HG02759 (cell line): ENCODE measurements around the gene NAPA.
A peak's percentile ranks its signal among the peaks of the same experiment; 100 is the strongest.

Experiments
- ATAC-seq: cut with Tn5 transposase; IDR thresholded peaks from one replicate; pipeline ENCODE4 v1.9.1; 2021; ENCODE audit warnings: mild to moderate bottlenecking, moderate library complexity; ENCODE audit not compliant: unreplicated experiment

NAPA gene

DNA sequence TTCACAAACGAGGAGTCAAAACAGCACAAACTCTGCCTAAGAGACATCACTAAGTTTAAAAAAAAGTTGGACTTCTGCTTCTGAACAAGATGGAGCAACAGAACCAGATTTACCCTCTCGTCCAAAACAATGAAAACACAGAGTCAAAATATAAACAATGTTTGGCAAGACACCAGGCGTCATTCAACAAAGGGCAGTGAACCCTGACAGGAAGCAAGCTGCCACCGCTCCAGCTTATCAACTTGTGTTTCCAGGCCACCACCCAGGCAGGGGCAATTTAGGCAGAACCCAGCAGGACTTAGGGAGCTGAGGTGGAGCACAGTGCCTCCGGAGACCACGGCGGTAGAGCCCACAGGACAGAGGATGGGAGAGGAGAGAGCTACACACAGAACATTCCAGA is 8.6 kb upstream of the NAPA start:
- no peak for ATAC-seq

DNA sequence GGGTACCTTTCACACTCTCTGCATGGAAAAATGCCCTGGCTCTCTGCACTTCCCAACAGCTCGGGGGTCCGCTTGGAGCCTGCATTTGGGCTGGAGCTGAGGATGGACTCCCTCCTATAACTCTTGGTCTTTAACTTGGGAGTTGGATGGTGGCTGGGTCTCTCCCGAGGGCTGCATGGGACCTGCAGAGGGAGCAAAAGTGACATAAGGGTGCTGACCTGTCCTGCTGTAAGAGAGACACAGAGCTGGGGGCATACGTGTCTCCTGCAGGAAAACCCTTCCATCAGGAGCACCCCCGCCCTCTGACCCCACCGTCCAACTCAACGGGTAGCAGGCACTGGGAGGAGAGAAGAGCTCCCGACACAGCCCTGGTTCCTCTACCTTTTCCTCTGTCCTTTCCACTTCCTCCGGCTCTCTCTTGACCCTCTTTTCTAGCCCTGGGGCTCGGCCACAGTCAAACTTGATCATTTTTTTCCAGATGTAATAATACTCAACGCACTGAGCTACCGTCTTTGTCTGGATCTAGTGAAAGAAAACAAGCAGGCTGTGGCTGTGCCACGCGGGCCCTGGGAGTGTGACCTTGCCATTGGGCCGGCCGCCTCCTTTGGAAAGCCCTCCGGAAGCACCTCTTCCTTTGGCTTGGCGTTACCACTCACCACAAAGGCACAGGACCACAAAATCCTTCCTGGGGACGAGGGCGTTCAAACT is 6.8 kb upstream of the NAPA start:
- ATAC-seq: no peak

- no peak for ATAC-seq
Measured at GRCh38 chr19:47520839-47521238, 6.0 kb upstream of the NAPA start.

DNA sequence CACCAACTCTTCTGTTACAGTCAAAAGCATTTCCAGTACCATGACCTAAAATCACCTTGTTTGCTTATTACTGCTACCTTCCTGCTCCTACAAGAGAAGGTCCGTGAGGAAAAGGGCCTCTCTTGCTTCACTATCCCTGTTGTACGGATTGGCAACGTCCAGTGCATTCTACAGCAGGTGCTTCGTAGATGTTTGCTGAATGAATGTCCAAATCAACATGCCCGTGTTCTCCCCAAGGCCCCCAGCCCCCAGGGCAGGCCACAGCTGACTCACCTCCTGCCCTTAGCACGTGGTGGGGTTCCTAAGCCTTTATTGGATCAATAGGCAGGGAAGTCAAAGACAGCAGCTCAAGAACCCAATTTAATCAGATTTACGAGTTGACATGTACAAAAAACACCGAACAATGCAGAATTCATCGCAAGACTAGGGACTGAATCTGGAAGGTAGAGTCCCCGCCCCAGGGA is 5.5 kb upstream of the NAPA start:
- no peak for ATAC-seq

DNA sequence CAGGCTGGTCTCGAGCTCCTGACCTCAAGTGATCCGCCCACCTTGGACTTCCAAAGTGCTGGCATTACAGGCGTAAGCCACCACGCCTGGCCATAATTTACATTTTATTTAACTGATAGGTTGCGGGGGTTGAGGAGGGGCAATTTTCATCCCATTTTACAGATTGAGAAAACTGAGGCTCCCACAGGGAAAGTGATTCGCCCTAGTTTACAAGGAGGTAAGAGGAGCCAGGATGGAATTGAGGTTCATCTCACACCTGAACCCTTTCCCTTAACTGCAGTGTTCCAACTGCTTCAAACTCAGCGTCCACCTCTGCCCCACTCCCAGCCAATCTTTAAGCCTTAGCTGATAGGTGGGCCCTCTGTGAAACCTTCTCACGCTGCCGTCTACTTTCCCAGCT is 4.0 kb upstream of the NAPA start:
- no peak for ATAC-seq

GRCh38 chr19:47518139-47518538 is 3.3 kb upstream of the NAPA start:
- peak; percentile 23 for ATAC-seq

- ATAC-seq: peak; percentile 3
Measured at GRCh38 chr19:47514151-47514868, 553 bp downstream of the NAPA start.

DNA sequence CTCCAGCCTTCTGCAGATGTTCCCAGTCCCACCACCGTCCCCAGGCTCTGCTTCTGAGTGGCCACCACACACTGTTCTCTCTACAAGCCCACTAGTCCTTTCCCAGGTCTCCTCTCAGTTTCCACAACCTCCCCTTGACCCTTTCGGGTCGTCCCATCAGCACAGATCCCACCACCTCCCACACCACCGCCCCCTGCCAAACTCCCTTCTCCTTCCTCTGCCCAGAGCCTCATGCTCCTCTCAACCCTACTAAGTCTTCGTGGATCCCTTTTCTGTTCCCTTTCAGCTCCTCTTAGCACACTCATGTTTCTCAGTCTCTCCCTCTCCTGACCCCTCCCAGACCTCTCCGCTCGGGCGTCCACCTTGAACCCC is 1.9 kb downstream of the NAPA start:
- ATAC-seq: no peak

- no peak for ATAC-seq
Measured at GRCh38 chr19:47512183-47512947, 2.5 kb downstream of the NAPA start.

DNA sequence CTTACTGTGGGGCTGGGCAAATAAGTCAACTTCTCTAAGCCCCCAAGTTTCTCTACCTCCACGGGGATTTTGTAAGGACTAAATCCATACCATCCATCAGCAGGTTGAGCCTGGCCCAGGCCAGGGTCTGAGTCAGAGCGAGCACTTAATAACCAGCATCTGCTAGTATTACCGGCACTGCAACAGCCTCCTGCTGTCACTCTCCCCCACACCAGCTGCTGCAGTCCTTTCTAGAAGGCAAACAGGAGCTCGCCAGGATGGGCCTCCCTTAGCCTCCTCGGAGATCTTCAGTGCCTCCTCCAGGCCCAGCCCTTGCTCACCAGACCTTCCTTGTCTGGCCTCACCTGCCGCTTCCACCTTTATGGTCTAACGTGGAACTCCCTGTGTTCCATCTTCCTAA is 3.2 kb downstream of the NAPA start:
- no peak for ATAC-seq

DNA sequence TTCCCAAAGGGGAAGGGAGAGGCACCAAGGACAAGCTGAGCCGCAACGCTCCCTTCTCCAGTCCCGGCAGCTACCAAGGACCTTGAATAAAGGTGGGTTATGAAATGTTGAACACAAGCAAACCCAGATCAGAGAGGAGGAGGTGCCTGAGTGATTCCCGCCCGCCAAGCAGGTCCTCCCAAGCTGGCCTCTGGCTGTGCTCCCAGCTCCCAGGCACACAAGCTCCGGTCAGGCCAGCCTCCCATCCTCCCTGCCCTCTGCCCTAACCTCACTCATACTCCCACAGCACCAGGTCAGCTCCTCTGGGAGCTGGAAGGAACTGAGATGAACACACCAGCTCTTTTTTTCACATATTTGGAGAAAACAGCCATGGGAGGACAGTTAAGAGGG is 3.7 kb downstream of the NAPA start:
- ATAC-seq: no peak

DNA sequence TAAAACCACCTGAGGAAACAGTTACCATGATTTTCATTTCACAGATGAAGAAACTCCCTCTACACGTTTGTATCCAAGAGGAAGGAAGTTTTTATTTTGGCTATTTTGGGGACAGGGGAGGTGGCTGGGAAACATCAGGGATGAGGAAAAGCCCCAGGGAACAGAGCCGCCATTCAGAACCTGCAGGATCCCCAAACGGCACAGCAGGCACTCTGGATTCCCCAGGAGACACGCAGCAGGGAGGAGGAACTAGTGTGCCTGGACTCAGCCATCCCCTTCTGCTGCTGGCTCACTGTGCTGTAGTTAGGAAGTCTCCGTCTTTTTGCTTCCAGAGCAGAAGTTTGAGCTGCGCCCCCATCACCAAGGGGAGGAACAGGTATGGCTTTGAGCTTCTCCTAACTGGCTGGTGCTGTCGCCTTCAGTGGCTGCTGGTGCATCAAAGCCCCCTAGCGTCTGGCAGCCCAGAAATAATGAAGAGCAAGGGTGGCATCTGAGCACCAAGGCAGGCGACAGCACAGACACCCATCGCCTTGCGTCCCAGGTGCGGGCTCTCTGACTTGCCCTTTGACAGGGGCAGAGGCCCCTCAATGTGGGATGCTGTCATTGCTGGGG is 4.2 kb downstream of the NAPA start:
- no peak for ATAC-seq

DNA sequence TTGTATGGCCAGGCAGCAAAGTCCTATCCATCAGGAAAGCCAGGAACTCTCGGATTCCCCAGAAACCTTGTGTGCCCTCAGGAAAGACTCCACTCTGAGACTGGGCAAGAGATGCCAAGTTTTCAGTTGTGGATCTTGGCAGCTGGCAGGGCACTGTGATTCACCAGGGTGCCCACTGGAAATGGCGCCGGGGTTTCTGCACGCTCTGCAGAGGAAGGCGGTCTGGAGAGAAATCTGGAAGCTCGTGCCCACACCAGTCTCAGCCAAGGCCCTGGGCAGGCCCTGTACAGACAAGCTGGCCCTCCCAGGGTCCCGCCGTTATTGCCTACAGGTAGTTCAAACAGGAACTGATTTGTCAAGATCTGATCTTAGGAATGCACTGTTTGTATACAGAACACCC is 4.9 kb downstream of the NAPA start:
- no peak for ATAC-seq

DNA sequence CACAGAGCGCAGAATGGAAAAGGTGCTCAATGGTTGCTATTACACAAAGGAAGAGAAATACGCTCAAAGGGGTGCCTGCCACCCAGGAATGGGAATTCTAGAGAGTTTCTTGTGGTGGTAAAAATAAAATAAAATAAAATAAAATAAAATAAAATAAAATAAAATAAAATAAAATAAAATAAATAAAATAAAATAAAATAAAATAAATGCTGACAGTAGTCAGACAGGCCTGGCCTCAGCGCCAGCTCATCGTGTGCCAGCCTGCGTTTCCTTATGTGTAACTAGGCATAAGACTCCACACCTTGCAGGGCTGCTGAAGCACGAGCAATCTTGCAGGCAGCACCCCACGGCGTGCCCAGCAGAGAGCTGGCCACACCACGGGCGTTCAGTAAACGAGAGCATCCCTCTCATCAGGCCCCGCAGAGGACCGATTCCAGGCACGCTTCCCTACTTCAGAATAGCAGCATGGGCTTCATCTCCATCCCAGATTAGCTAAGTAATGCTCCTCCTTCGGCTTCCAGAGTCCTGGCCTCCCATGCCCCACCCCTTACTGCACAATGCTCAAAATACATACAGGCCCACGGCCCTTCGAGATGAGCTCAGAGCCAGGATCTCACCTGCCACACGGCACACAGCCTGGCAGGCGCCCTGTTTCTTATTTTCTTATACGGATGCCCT is 5.6 kb downstream of the NAPA start:
- ATAC-seq: no peak

GRCh38 chr19:47508721-47509120 is 6.1 kb downstream of the NAPA start:
- ATAC-seq: no peak

GRCh38 chr19:47507924-47508553 is 6.8 kb downstream of the NAPA start:
- no peak for ATAC-seq

DNA sequence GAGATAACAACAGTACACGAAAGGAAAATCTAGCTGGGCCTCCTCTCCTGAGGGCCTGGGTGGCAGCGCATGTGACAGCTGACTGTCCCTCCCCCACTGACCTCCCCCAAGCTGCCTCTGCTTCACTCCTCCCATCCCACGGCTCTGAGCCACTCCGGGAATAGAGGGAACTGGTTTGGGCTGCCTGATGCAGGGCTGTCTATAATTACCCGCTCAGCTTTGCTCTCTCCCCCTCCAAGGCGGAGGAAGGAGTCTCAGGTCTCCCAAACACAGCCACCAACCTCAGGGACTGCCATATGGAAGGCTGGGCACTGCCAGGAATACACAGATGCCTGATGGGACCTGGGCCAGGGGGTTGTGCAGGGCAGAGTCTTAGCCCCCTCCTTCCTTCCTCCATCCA is 7.9 kb downstream of the NAPA start:
- no peak for ATAC-seq

GRCh38 chr19:47506459-47506858 is 8.4 kb downstream of the NAPA start:
- no peak for ATAC-seq

DNA sequence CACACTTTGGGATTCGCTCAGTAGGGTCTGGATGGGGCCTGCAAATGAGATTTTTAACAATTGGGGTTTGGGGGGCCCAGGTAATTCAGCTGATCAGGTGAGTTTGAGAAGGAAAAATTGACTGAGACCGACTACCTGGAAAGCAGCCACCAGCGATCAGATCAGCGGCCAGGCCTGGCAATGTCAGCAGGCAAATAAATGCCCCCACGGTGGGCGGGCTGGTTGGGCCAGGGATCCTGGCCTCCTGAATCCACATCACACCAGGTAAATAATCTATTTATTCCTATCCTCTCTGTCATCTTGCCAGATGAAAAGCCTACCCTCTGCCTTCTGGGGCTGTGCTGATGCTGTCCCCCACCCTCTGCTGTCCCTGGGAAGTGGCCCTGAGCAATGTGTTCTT is 9.4 kb downstream of the NAPA start:
- no peak for ATAC-seq

GRCh38 chr19:47503826-47504150 is 11.1 kb downstream of the NAPA start:
- ATAC-seq: no peak
